Fibroblast of lung (primary cell): Measurements from ENCODE around the gene ACOT7. TPM values are rescaled to one million over a fixed set of nuclear protein-coding genes. Genes with fewer than 3 reads are reported as not detected.

ENCODE experiments used
- DNase-seq, 2 donors: peaks; one replicate each; pipeline versions ENCODE4 v3.0.0 to v3.0.0-alpha.2; 2010; ENCODE audit warnings: low read depth in 2 of 2
- H2AFZ ChIP-seq: 2 replicates; pipeline ENCODE4 v1.5.1; 2012; ENCODE audit warnings: low read length, control low read depth, inconsistent platforms
- H3K27ac ChIP-seq: 2 replicates; pipeline ENCODE4 v1.5.1; 2011; ENCODE audit warnings: low read length, control low read depth; ENCODE audit not compliant: insufficient read depth
- H3K27me3 ChIP-seq: 2 replicates; pipeline ENCODE4 v1.5.1; 2011; ENCODE audit warnings: mild to moderate bottlenecking, low read length; ENCODE audit not compliant: control insufficient read depth, insufficient read depth
- H3K36me3 ChIP-seq: 2 replicates; pipeline ENCODE4 v1.5.1; 2011; ENCODE audit warnings: low read length; ENCODE audit not compliant: control insufficient read depth, insufficient read depth
- H3K4me1 ChIP-seq: 2 replicates; pipeline ENCODE4 v1.5.1; 2011; ENCODE audit warnings: low read length; ENCODE audit not compliant: control insufficient read depth, insufficient read depth; ENCODE audit errors: extremely low read depth
- H3K4me2 ChIP-seq: 2 replicates; pipeline ENCODE4 v1.5.1; 2011; ENCODE audit warnings: low read length, control low read depth; ENCODE audit not compliant: insufficient read depth; ENCODE audit errors: extremely low read depth
- H3K4me3 ChIP-seq, 4 experiments: fragments of 200-600 bp in 1 of 4; sonication (generic) in 1 of 4; replicated peaks in 1 of 4; 2 replicates each; pipeline ENCODE4 v1.5.1; 2011 to 2016; ENCODE audit warnings: low read length in 4 of 4, low read depth in 3 of 4, mild to moderate bottlenecking in 3 of 4, control low read depth in 2 of 4, inconsistent platforms in 1 of 4, mixed read lengths in 1 of 4; ENCODE audit not compliant: insufficient read depth in 1 of 4; ENCODE audit errors: control extremely low read depth in 1 of 4
- H3K79me2 ChIP-seq: 2 replicates; pipeline ENCODE4 v1.5.1; 2012; ENCODE audit warnings: mild to moderate bottlenecking, low read length, inconsistent platforms; ENCODE audit not compliant: control insufficient read depth, insufficient read depth
- H3K9ac ChIP-seq: 2 replicates; pipeline ENCODE4 v1.5.1; 2011; ENCODE audit warnings: mild to moderate bottlenecking, low read length, control low read depth; ENCODE audit not compliant: insufficient read depth
- H3K9me3 ChIP-seq: 2 replicates; pipeline ENCODE4 v1.5.1; 2012; ENCODE audit warnings: low read depth, low read length; ENCODE audit not compliant: control insufficient read depth, insufficient read depth
- H4K20me1 ChIP-seq: 2 replicates; pipeline ENCODE4 v1.5.1; 2011; ENCODE audit warnings: low read length; ENCODE audit not compliant: control insufficient read depth, insufficient read depth; ENCODE audit errors: extremely low read depth
- CTCF ChIP-seq, 2 donors: IDR thresholded peaks in 1 of 2; conservative IDR thresholded peaks in 1 of 2; 1 replicate in 1 of 2; 2 replicates in 1 of 2; pipeline ENCODE4 v1.5.1; 2011 to 2012; ENCODE audit warnings: low read length in 2 of 2, control low read depth in 1 of 2, inconsistent platforms in 1 of 2, low read depth in 1 of 2, mild to moderate bottlenecking in 1 of 2
- EZH2 ChIP-seq: IDR thresholded peaks from 2 replicates; pipeline ENCODE4 v1.5.1; 2012; ENCODE audit warnings: low read length, control low read depth, mild to moderate bottlenecking; ENCODE audit errors: missing control alignments
- polyA plus RNA-seq, 2 donors: library from polyadenylated mRNA; depleted of rRNA in 1 of 2; stranded (reverse) in 1 of 2; unstranded in 1 of 2; fragments of >200 nt; gene quantifications; 2 replicates each; pipeline ENCODE4 v1.2.1, GENCODE V29; 2011 to 2012; ENCODE audit warnings: missing spikeins in 1 of 2
- total RNA-seq: library from RNA; depleted of rRNA; stranded (reverse); fragments of >200 nt; gene quantifications from 2 replicates; pipeline ENCODE4 v1.2.1, GENCODE V29; 2014

The ACOT7 gene
- total and polyA plus RNA-seq, 2 donors (not counting 1 experiment from before 2014, with no cell fraction given): 50.7 to 58.0 TPM

GRCh38 chr1:6298940-6299465 is 94.6 kb downstream of the ACOT7 start:
- H3K4me1 ChIP-seq: no peaks in the 10 kb centered on the region
- no peaks in the 10 kb centered on the region for H3K36me3 ChIP-seq
- DNase-seq: no peak
- H3K4me2 ChIP-seq: no peak overlapping the region
- H2AFZ ChIP-seq: no peak overlapping the region
- no peak overlapping the region for H3K27ac ChIP-seq
- H3K27me3 ChIP-seq: no peaks in the 10 kb centered on the region
- TF ChIP-seq EZH2: no peak
- no peaks in the 10 kb centered on the region for H4K20me1 ChIP-seq
- H3K79me2 ChIP-seq: no peaks in the 10 kb centered on the region
- H3K4me3 ChIP-seq: no peak overlapping the region
- H3K9me3 ChIP-seq: no peaks in the 10 kb centered on the region
- no peak overlapping the region for H3K9ac ChIP-seq

GRCh38 chr1:6298530-6298929 is 95.0 kb downstream of the ACOT7 start:
- no peak overlapping the region for H3K4me3 ChIP-seq
- no peaks in the 10 kb centered on the region for H3K79me2 ChIP-seq
- no peaks in the 10 kb centered on the region for H4K20me1 ChIP-seq
- TF ChIP-seq EZH2 (no peak), CTCF (conservative IDR thresholded peaks at IDR 0.05 in 1 of 2, IDR thresholded peaks at IDR 0.05 in 1 of 2; ENCODE audit: low read depth in 1 of 2, low read length in 2 of 2) (no peak)
- H3K4me1 ChIP-seq: no peaks in the 10 kb centered on the region
- no peaks in the 10 kb centered on the region for H3K9me3 ChIP-seq
- H3K36me3 ChIP-seq: no peaks in the 10 kb centered on the region
- no peak overlapping the region for H3K27ac ChIP-seq
- H2AFZ ChIP-seq: no peak overlapping the region
- no peak overlapping the region for H3K4me2 ChIP-seq
- no peaks in the 10 kb centered on the region for H3K27me3 ChIP-seq
- no peak overlapping the region for H3K9ac ChIP-seq
- no peak for DNase-seq

- H3K79me2 ChIP-seq: no peaks in the 10 kb centered on the region
- H3K4me3 ChIP-seq: no peak overlapping the region
- no peak overlapping the region for H2AFZ ChIP-seq
- H3K27ac ChIP-seq: no peak overlapping the region
- no peaks in the 10 kb centered on the region for H3K36me3 ChIP-seq
- H3K4me2 ChIP-seq: no peak overlapping the region
- H3K9ac ChIP-seq: no peak overlapping the region
- H3K9me3 ChIP-seq: no peaks in the 10 kb centered on the region
- H3K4me1 ChIP-seq: no peaks in the 10 kb centered on the region
- H3K27me3 ChIP-seq: no peaks in the 10 kb centered on the region
- TF ChIP-seq EZH2 (no peak), CTCF (conservative IDR thresholded peaks at IDR 0.05 in 1 of 2, IDR thresholded peaks at IDR 0.05 in 1 of 2; ENCODE audit: low read depth in 1 of 2, low read length in 2 of 2) (no peak)
- no peak for DNase-seq
- H4K20me1 ChIP-seq: no peaks in the 10 kb centered on the region
These were observed 97.7 kb downstream of the ACOT7 start for GRCh38 chr1:6295910-6296309.
